Right kidney (tissue), 1 donor: ENCODE data around the gene SHPK.

Experiments
- DNase-seq: peaks from one replicate; pipeline ENCODE4 v3.0.0-alpha.2; 2016

SHPK gene

GRCh38 chr17:3632287-3632686 lies 3.8 kb downstream of the SHPK start:
- no peak for DNase-seq

GRCh38 chr17:3630781-3631180 lies 5.3 kb downstream of the SHPK start:
- no peak for DNase-seq

- no peak for DNase-seq
Observed at GRCh38 chr17:3627769-3628167, 8.3 kb downstream of the SHPK start.

- DNase-seq, result no peak
Observed at GRCh38 chr17:3626831-3627768, 8.9 kb downstream of the SHPK start.

GRCh38 chr17:3622977-3623594 lies 13.0 kb downstream of the SHPK start:
- no peak for DNase-seq

- DNase-seq, result no peak
Observed at GRCh38 chr17:3621146-3621720, 14.8 kb downstream of the SHPK start.

- DNase-seq, result no peak
Observed at GRCh38 chr17:3615160-3615870, 20.7 kb downstream of the SHPK start.

GRCh38 chr17:3613124-3613523 lies 22.9 kb downstream of the SHPK start:
- no peak for DNase-seq

GRCh38 chr17:3610523-3610922 lies 25.5 kb downstream of the SHPK start:
- no peak for DNase-seq

- no peak for DNase-seq
Observed at GRCh38 chr17:3609689-3610088, 26.4 kb downstream of the SHPK start.

GRCh38 chr17:3603870-3604259 lies 32.2 kb downstream of the SHPK start:
- DNase-seq, result no peak

- no peak for DNase-seq
Observed at GRCh38 chr17:3603119-3603869, 32.8 kb downstream of the SHPK start.

- DNase-seq, result no peak
Observed at GRCh38 chr17:3602499-3602898, 33.6 kb downstream of the SHPK start.

- DNase-seq, result no peak
Observed at GRCh38 chr17:3600529-3601205, 35.4 kb downstream of the SHPK start.

GRCh38 chr17:3598078-3598477 lies 38.0 kb downstream of the SHPK start:
- no peak for DNase-seq

GRCh38 chr17:3596804-3597464 lies 39.1 kb downstream of the SHPK start:
- DNase-seq, result no peak

GRCh38 chr17:3594976-3595375 lies 41.1 kb downstream of the SHPK start:
- no peak for DNase-seq

GRCh38 chr17:3594051-3594800 lies 41.8 kb downstream of the SHPK start:
- no peak for DNase-seq

GRCh38 chr17:3593384-3593783 lies 42.7 kb downstream of the SHPK start:
- DNase-seq, result no peak

GRCh38 chr17:3592216-3592860 lies 43.7 kb downstream of the SHPK start:
- no peak for DNase-seq
